H1 (cell line): Measurements from ENCODE around the gene HSD3B1. TPM values are rescaled to one million over a fixed set of nuclear protein-coding genes. Genes with fewer than 3 reads are reported as not detected.

ENCODE experiments used
- CTCF ChIA-PET: fragments of 300-600 bp; sonication (Branson Sonifier 250); formaldehyde crosslinking; loops from one replicate; lab custom pipeline; 2021; ENCODE audit not compliant: partially characterized antibody; lab: Charles Lee
- POLR2A ChIA-PET: fragments of 300-600 bp; sonication (Branson Sonifier 250); formaldehyde crosslinking; loops from one replicate; lab custom pipeline; 2021; ENCODE audit warnings: inconsistent platforms; ENCODE audit not compliant: partially characterized antibody; lab: Charles Lee
- DNase-seq, 2 experiments: peaks; one replicate each; pipeline versions ENCODE4 v3.0.0 to v3.0.0-alpha.2; 2010 to 2022; ENCODE audit warnings: low spot score in 2 of 2, low read depth in 1 of 2, mixed read lengths in 1 of 2
- FAIRE-seq: peaks from 2 replicates; lab custom pipeline; 2011; peaks lifted over from hg19 to GRCh38; lab: Jason Lieb, UNC
- H2AFZ ChIP-seq: 2 replicates; pipeline ENCODE4 v1.8.1; 2012; ENCODE audit warnings: low read length, inconsistent platforms
- H2AK5ac ChIP-seq: 2 replicates; pipeline ENCODE4 v1.6.1; 2013; ENCODE audit warnings: low read depth, low read length
- H2BK120ac ChIP-seq: replicated peaks from 2 replicates; pipeline ENCODE3; 2013; ENCODE audit warnings: low read depth, low read length, inconsistent platforms
- H2BK12ac ChIP-seq: 2 replicates; pipeline ENCODE4 v1.6.1; 2013; ENCODE audit warnings: low read depth, low read length
- H2BK15ac ChIP-seq: 2 replicates; pipeline ENCODE4 v1.6.1; 2013; ENCODE audit warnings: low read length
- H2BK20ac ChIP-seq: 2 replicates; pipeline ENCODE4 v1.6.1; 2013; ENCODE audit warnings: low read length
- H2BK5ac ChIP-seq: 2 replicates; pipeline ENCODE4 v1.6.1; 2013; ENCODE audit warnings: low read depth, low read length
- H3K14ac ChIP-seq: 2 replicates; pipeline ENCODE4 v1.6.1; 2013; ENCODE audit warnings: inconsistent platforms; ENCODE audit not compliant: insufficient read length
- H3K18ac ChIP-seq: 2 replicates; pipeline ENCODE4 v1.6.1; 2013; ENCODE audit warnings: low read length; ENCODE audit errors: extremely low read depth
- H3K23ac ChIP-seq: 2 replicates; pipeline ENCODE4 v1.6.1; 2013; ENCODE audit warnings: inconsistent platforms; ENCODE audit not compliant: insufficient read length
- H3K23me2 ChIP-seq: 2 replicates; pipeline ENCODE4 v1.6.1; 2013; ENCODE audit warnings: low read depth, low read length
- H3K27ac ChIP-seq: 2 replicates; pipeline ENCODE4 v1.6.1; 2011; ENCODE audit warnings: low read depth, low read length, inconsistent platforms
- H3K27me3 ChIP-seq, 4 experiments: replicated peaks in 1 of 4; 1 replicate in 1 of 4; 2 replicates in 3 of 4; pipeline versions ENCODE4 v1.6.1 to v1.8.1; 2011 to 2013; ENCODE audit warnings: low read length in 3 of 4, mild to moderate bottlenecking in 3 of 4, inconsistent platforms in 2 of 4, mixed read lengths in 2 of 4, moderate library complexity in 1 of 4; ENCODE audit not compliant: control insufficient read depth in 3 of 4, insufficient read depth in 3 of 4; ENCODE audit errors: extremely low read depth in 1 of 4
- H3K36me3 ChIP-seq, 4 experiments: 2 replicates each; pipeline versions ENCODE4 v1.6.1 to v1.8.1; 2011 to 2013; ENCODE audit warnings: mild to moderate bottlenecking in 4 of 4, low read length in 3 of 4, moderate library complexity in 2 of 4, control low read depth in 1 of 4, inconsistent platforms in 1 of 4; ENCODE audit not compliant: insufficient read depth in 4 of 4, control insufficient read depth in 2 of 4
- H3K4ac ChIP-seq: replicated peaks from 2 replicates; pipeline ENCODE3; 2013; ENCODE audit warnings: low read length, low read depth, mixed read lengths, inconsistent platforms; ENCODE audit not compliant: insufficient read length
- H3K4me1 ChIP-seq, 4 experiments: replicated peaks in 1 of 4; 1 replicate in 1 of 4; 2 replicates in 3 of 4; pipeline versions ENCODE4 v1.6.1 to v1.8.1; 2011 to 2013; ENCODE audit warnings: low read length in 3 of 4, inconsistent platforms in 2 of 4, mixed read lengths in 1 of 4; ENCODE audit not compliant: insufficient read depth in 4 of 4, control insufficient read depth in 3 of 4
- H3K4me2 ChIP-seq, 2 experiments: 2 replicates each; pipeline versions ENCODE4 v1.6.1 to v1.8.1; 2011 to 2013; ENCODE audit warnings: low read depth in 2 of 2, low read length in 2 of 2, control low read depth in 1 of 2, inconsistent platforms in 1 of 2, mild to moderate bottlenecking in 1 of 2; ENCODE audit not compliant: insufficient read depth in 1 of 2
- H3K4me3 ChIP-seq, 4 experiments: fragments of 200-600, 300-600 bp in 1 of 4; sonication (generic), shearing (Covaris generic), sonication (Bioruptor Twin) in 1 of 4; 2 replicates each; pipeline versions ENCODE4 v1.5.1 to v1.8.1; 2011 to 2016; ENCODE audit warnings: low read length in 4 of 4, low read depth in 3 of 4, control low read depth in 2 of 4, inconsistent platforms in 2 of 4, mild to moderate bottlenecking in 2 of 4, mixed read lengths in 1 of 4, moderate library complexity in 1 of 4; ENCODE audit not compliant: insufficient read depth in 2 of 4; ENCODE audit errors: extremely low read depth in 1 of 4
- H3K56ac ChIP-seq: replicated peaks from 2 replicates; pipeline ENCODE3; 2013; ENCODE audit warnings: low read depth, mild to moderate bottlenecking, mixed read lengths, low read length, inconsistent platforms; ENCODE audit not compliant: insufficient read length
- H3K79me1 ChIP-seq: 2 replicates; pipeline ENCODE4 v1.6.1; 2013; ENCODE audit warnings: low read depth, low read length, control low read depth
- H3K79me2 ChIP-seq, 2 experiments: 2 replicates each; pipeline versions ENCODE4 v1.6.1 to v1.8.1; 2012 to 2013; ENCODE audit warnings: low read length in 2 of 2, mild to moderate bottlenecking in 2 of 2, inconsistent platforms in 1 of 2; ENCODE audit not compliant: insufficient read depth in 2 of 2, control insufficient read depth in 1 of 2
- H3K9ac ChIP-seq, 4 experiments: replicated peaks in 1 of 4; 1 replicate in 1 of 4; 2 replicates in 3 of 4; pipeline versions ENCODE4 v1.6.1 to v1.8.1; 2011 to 2013; ENCODE audit warnings: low read depth in 3 of 4, low read length in 3 of 4, control low read depth in 2 of 4, mild to moderate bottlenecking in 2 of 4, moderate library complexity in 2 of 4, inconsistent platforms in 1 of 4; ENCODE audit errors: extremely low read depth in 1 of 4
- H3K9me3 ChIP-seq, 2 experiments: 2 replicates each; pipeline versions ENCODE4 v1.6.1 to v1.8.1; 2012 to 2013; ENCODE audit warnings: mild to moderate bottlenecking in 2 of 2, moderate library complexity in 2 of 2, control low read depth in 1 of 2, inconsistent platforms in 1 of 2, low read depth in 1 of 2, low read length in 1 of 2, mixed read lengths in 1 of 2; ENCODE audit not compliant: insufficient read depth in 2 of 2
- H4K20me1 ChIP-seq, 2 experiments: replicated peaks in 1 of 2; 2 replicates each; pipeline versions ENCODE3 to v1.8.1; 2011 to 2013; ENCODE audit warnings: inconsistent platforms in 2 of 2, low read length in 2 of 2, mild to moderate bottlenecking in 1 of 2; ENCODE audit not compliant: insufficient read depth in 2 of 2, control insufficient read depth in 1 of 2
- H4K5ac ChIP-seq: 2 replicates; pipeline ENCODE4 v1.6.1; 2013; ENCODE audit warnings: low read length, low read depth, mixed read lengths, inconsistent platforms; ENCODE audit not compliant: insufficient read length
- H4K8ac ChIP-seq: 2 replicates; pipeline ENCODE4 v1.8.0; 2013; ENCODE audit warnings: mild to moderate bottlenecking, moderate library complexity, low read length, inconsistent platforms; ENCODE audit not compliant: insufficient read depth; ENCODE audit errors: extremely low read depth
- H4K91ac ChIP-seq: replicated peaks from 2 replicates; pipeline ENCODE3; 2013; ENCODE audit warnings: low read length, mixed read lengths, inconsistent platforms; ENCODE audit not compliant: insufficient read length
- CBX8 ChIP-seq: fragments of 300-800, 300-1000 bp; sonication (generic); IDR thresholded peaks from 2 replicates; pipeline ENCODE4 v1.7.1; 2016; ENCODE audit warnings: low read depth, low read length, borderline replicate concordance
- CHD1 ChIP-seq: IDR thresholded peaks from 2 replicates; pipeline ENCODE4 v1.6.1; 2012; ENCODE audit warnings: low read depth, low read length, improper control_type of control experiment
- CHD2 ChIP-seq: IDR thresholded peaks from 2 replicates; pipeline ENCODE4 v1.6.1; 2012; ENCODE audit warnings: low read length, improper control_type of control experiment
- CTBP2 ChIP-seq: IDR thresholded peaks from 2 replicates; pipeline ENCODE4 v1.7.0; 2011; ENCODE audit warnings: borderline replicate concordance, mild to moderate bottlenecking, moderate library complexity, mixed read lengths, low read length; ENCODE audit not compliant: insufficient read depth, insufficient read length
- EGR1 ChIP-seq: IDR thresholded peaks from 2 replicates; pipeline ENCODE4 v1.6.1; 2011; ENCODE audit warnings: low read depth, low read length, borderline replicate concordance
- FOSL1 ChIP-seq: IDR thresholded peaks from 2 replicates; pipeline ENCODE4 v1.6.1; 2011; ENCODE audit warnings: mild to moderate bottlenecking, low read depth, low read length, moderate library complexity; ENCODE audit not compliant: insufficient read depth
- HDAC2 ChIP-seq, 2 experiments: fragments of 300-600 bp in 1 of 2; sonication (generic) in 1 of 2; IDR thresholded peaks; 2 replicates each; pipeline ENCODE4 v1.6.1; 2011 to 2012; ENCODE audit warnings: low read depth in 2 of 2, low read length in 2 of 2, mild to moderate bottlenecking in 2 of 2, moderate library complexity in 2 of 2, borderline replicate concordance in 1 of 2, inconsistent platforms in 1 of 2
- KDM5A ChIP-seq: fragments of 200-600 bp; IDR thresholded peaks from 2 replicates; pipeline ENCODE4 v1.7.1; 2012; ENCODE audit warnings: mild to moderate bottlenecking, low read length, inconsistent platforms, mixed read lengths
- NRF1 ChIP-seq: IDR thresholded peaks from 2 replicates; pipeline ENCODE4 v1.6.1; 2011; ENCODE audit warnings: mild to moderate bottlenecking, low read depth, low read length, improper control_type of control experiment
- PHF8 ChIP-seq: fragments of 200-600 bp; sonication (generic); conservative IDR thresholded peaks from 2 replicates; pipeline ENCODE4 v1.7.1; 2012; ENCODE audit warnings: low read depth, mild to moderate bottlenecking, inconsistent platforms, low read length, moderate library complexity
- RNF2 ChIP-seq: fragments of 200-900, 300-1000 bp; sonication (generic); IDR thresholded peaks from 2 replicates; pipeline ENCODE4 v1.7.1; 2016; ENCODE audit warnings: borderline replicate concordance, low read depth, mild to moderate bottlenecking, antibody characterized with exemption, low read length; ENCODE audit not compliant: poor library complexity, severe bottlenecking; ENCODE audit errors: missing control alignments
- SP4 ChIP-seq: IDR thresholded peaks from 2 replicates; pipeline ENCODE4 v1.6.1; 2012; ENCODE audit warnings: low read length, inconsistent platforms
- TBP ChIP-seq: IDR thresholded peaks from 2 replicates; pipeline ENCODE4 v1.6.1; 2011; ENCODE audit warnings: low read depth, low read length, improper control_type of control experiment
- TCF12 ChIP-seq: IDR thresholded peaks from 2 replicates; pipeline ENCODE4 v1.6.1; 2011; ENCODE audit warnings: low read depth, mild to moderate bottlenecking, low read length
- TEAD4 ChIP-seq: IDR thresholded peaks from 2 replicates; pipeline ENCODE4 v1.6.1; 2012; ENCODE audit warnings: low read depth, low read length, inconsistent platforms, mixed read lengths
- WGBS, 2 experiments: shearing (Covaris generic) in 1 of 2; methylation state at CpG; one replicate each; pipeline versions ENCODE4 v1.1.6 to v1.1.7; 2013 to 2015; ENCODE audit warnings: low lambda C conversion rate in 2 of 2, mixed read lengths in 2 of 2, inconsistent platforms in 1 of 2, low coverage in 1 of 2, missing lambda C conversion rate in 1 of 2; ENCODE audit not compliant: insufficient replicate concordance in 2 of 2, insufficient coverage in 1 of 2, insufficient read length in 1 of 2; ENCODE audit errors: extremely low coverage in 1 of 2, missing lambda C conversion rate in 1 of 2; 5-methylcytosine and 5-hydroxymethylcytosine counted together
- polyA plus RNA-seq, 7 experiments: library from polyadenylated mRNA; depleted of rRNA in 3 of 7; stranded (reverse) in 5 of 7; unstranded in 2 of 7; fragments of >200 nt in 5 of 7; fragments of 200-250 nt in 2 of 7; gene quantifications; 1 replicate in 5 of 7; 2 replicates in 1 of 7; 4 replicates in 1 of 7; pipeline versions ENCODE4 v1.2.1 to v1.2.3, GENCODE V29; 2011 to 2013; ENCODE audit warnings: missing spikeins in 2 of 7, mixed read lengths in 2 of 7
- total RNA-seq: library from RNA; stranded (reverse); fragmentation: NEBNext Ultra II Directional; extraction: Animal tissue kit (Norgen Biotek cat#: 25700); gene quantifications from 2 replicates; pipeline ENCODE4 v1.2.1, GENCODE V29; 2021

The HSD3B1 gene
- total and polyA plus RNA-seq, 2 of the 8 experiments (the other 6 are each of a cell fraction or from before 2014, with no cell fraction given), result not detected

GRCh38 chr1:119485201-119485600 lies 21.8 kb upstream of the HSD3B1 start:
- Histone ChIP-seq H3K4me3 (no peak overlapping the region), H3K9me3 (no peaks in the 10 kb centered on the region), H2BK120ac (no peak overlapping the region), H4K5ac (no peak overlapping the region), H3K36me3 (no peaks in the 10 kb centered on the region), H3K27me3 (no peaks in the 10 kb centered on the region; a peak in 1 of 7 replicates), H2BK15ac (no peak overlapping the region), H2AFZ (no peak overlapping the region), H2BK12ac (no peak overlapping the region), H3K79me2 (no peaks in the 10 kb centered on the region), H2BK5ac (no peak overlapping the region), H2AK5ac (no peak overlapping the region), H4K8ac (no peak overlapping the region), H3K18ac (no peak overlapping the region), H4K91ac (no peak overlapping the region), H4K20me1 (no peaks in the 10 kb centered on the region), H3K23me2 (no peaks in the 10 kb centered on the region; the same call in 1 of the 2 replicates), H3K14ac (no peak overlapping the region), H3K4ac (no peak overlapping the region), H3K27ac (no peak overlapping the region), H3K23ac (no peak overlapping the region), H2BK20ac (no peak overlapping the region), H3K9ac (no peak overlapping the region), H3K4me1 (peaks cover 0 to 10% (median 4%) of the 10 kb centered on the region in 4 experiments; a peak in 5 of 7 replicates), H3K56ac (no peak overlapping the region), H3K79me1 (no peaks in the 10 kb centered on the region), H3K4me2 (no peak overlapping the region)
- FAIRE-seq (no peak), DNase-seq (no peak)
- WGBS, 2 experiments, result 86% methylated on average over 4 of the region's 4 CpGs; no CpG with 5 or more reads in 1 of the 2 experiments
- ChIA-PET POLR2A (no interaction called here), CTCF (no interaction called here)
- no peak for TF ChIP-seq PHF8
- no peak for TF ChIP-seq TEAD4
- TF ChIP-seq HDAC2 (IDR thresholded peaks at IDR 0.05; ENCODE audit: borderline replicate concordance in 1 of 2, low read depth in 2 of 2, low read length in 2 of 2), result no peak
- TF ChIP-seq CHD1, result no peak
- no peak for TF ChIP-seq FOSL1
- TF ChIP-seq SP4, result no peak
- TF ChIP-seq RNF2, result no peak
- no peak for TF ChIP-seq CBX8
- TF ChIP-seq CTBP2, result no peak
- TF ChIP-seq TCF12, result no peak
- TF ChIP-seq NRF1, result no peak
- TF ChIP-seq EGR1, result no peak
- TF ChIP-seq CHD2, result no peak
- no peak for TF ChIP-seq TBP
- TF ChIP-seq KDM5A, result no peak
